DND-41 (cell line): Measurements from ENCODE around the gene FAM171A1.

Experiments
- ATAC-seq: fragments of 200-7000 bp; cut with Tn5 transposase; 3 replicates; pipeline ENCODE4 v1.9.1; 2021; ENCODE audit warnings: low read depth; ENCODE audit not compliant: insufficient read depth
- DNase-seq: peaks from one replicate; pipeline ENCODE4 v3.0.0-alpha.2; 2020
- H2AFZ ChIP-seq: 2 replicates; pipeline ENCODE4 v1.6.0; 2012; ENCODE audit warnings: low read depth, low read length
- H3K27ac ChIP-seq: 2 replicates; pipeline ENCODE4 v1.5.1; 2012; ENCODE audit warnings: low read length, inconsistent platforms
- H3K27me3 ChIP-seq: fragments of 200-600 bp; sonication (generic); 2 replicates; pipeline ENCODE4 v1.6.0; 2012; ENCODE audit warnings: low read length, mild to moderate bottlenecking, inconsistent platforms; ENCODE audit not compliant: insufficient read depth, poor library complexity
- H3K36me3 ChIP-seq: 2 replicates; pipeline ENCODE4 v1.5.1; 2012; ENCODE audit warnings: low read length, inconsistent platforms; ENCODE audit not compliant: insufficient read depth
- H3K4me1 ChIP-seq: 2 replicates; pipeline ENCODE4 v1.5.1; 2012; ENCODE audit warnings: mild to moderate bottlenecking, low read length; ENCODE audit not compliant: insufficient read depth
- H3K4me2 ChIP-seq: 2 replicates; pipeline ENCODE4 v1.6.0; 2012; ENCODE audit warnings: mild to moderate bottlenecking, moderate library complexity, low read length, inconsistent platforms; ENCODE audit not compliant: insufficient read depth
- H3K4me3 ChIP-seq, 2 experiments: fragments of 200-600 bp in 1 of 2; shearing (Covaris generic) in 1 of 2; 2 replicates each; pipeline ENCODE4 v1.5.1; 2012 to 2016; ENCODE audit warnings: inconsistent platforms in 2 of 2, low read length in 2 of 2, mild to moderate bottlenecking in 2 of 2, low read depth in 1 of 2, moderate library complexity in 1 of 2
- H3K79me2 ChIP-seq: 2 replicates; pipeline ENCODE4 v1.6.0; 2012; ENCODE audit warnings: low read length, inconsistent platforms; ENCODE audit not compliant: insufficient read depth
- H3K9ac ChIP-seq: 2 replicates; pipeline ENCODE4 v1.6.0; 2012; ENCODE audit warnings: low read depth, mild to moderate bottlenecking, inconsistent platforms, low read length, moderate library complexity
- H3K9me3 ChIP-seq: 2 replicates; pipeline ENCODE4 v1.5.1; 2012; ENCODE audit warnings: low read length, moderate library complexity, mild to moderate bottlenecking, inconsistent platforms; ENCODE audit not compliant: insufficient read depth, severe bottlenecking
- H4K20me1 ChIP-seq: 2 replicates; pipeline ENCODE4 v1.6.0; 2012; ENCODE audit warnings: low read length; ENCODE audit not compliant: insufficient read depth
- EZH2 ChIP-seq: IDR thresholded peaks from 3 replicates; pipeline ENCODE4 v1.6.1; 2012; ENCODE audit warnings: borderline replicate concordance, low read depth, mild to moderate bottlenecking, moderate library complexity, low read length, inconsistent platforms; ENCODE audit not compliant: severe bottlenecking
- TF ChIP-seq, protein P1 (sequence below): IDR thresholded peaks from 2 replicates; pipeline ENCODE4 v1.5.1; 2012; ENCODE audit warnings: borderline replicate concordance, low read length, moderate library complexity, mild to moderate bottlenecking; ENCODE audit not compliant: poor library complexity, severe bottlenecking; ENCODE audit errors: extremely low read depth

FAM171A1 gene

DNA sequence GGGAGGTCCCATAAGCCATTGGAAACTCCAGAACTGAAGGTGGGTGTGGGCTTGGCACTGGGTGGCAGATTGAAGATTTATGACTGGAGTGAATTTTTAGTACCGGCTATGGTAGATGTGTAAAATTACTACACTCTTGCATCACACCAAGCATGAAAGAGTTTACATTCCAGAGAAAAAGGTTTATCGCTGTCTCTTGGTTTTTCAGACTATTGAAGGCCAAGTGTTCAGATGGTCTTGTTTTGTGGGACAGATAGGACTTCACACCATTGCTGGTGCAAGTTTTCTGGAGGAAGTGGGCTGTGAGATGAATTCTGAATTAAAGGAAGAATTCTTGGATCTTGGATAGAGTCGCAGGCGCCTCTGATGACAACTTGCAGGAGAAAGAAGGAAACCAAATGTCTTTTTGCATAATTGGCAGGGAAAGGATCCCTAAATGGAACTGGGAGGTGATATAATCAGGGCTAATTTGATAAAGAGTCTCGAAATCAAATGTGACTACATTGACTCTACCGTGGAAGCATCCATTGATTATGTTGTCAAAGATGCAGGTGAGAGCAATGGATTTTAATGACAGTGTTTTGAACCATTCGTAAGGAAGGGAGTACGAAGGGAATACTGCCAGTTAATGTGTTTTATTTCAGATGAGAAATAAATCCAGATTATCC, 188.4 kb downstream of the FAM171A1 start:
- H3K27ac ChIP-seq: no peak overlapping the region
- no peak overlapping the region for H3K4me2 ChIP-seq
- no peaks in the 10 kb centered on the region for H4K20me1 ChIP-seq
- H2AFZ ChIP-seq: no peak overlapping the region; the same call in 1 of the 2 replicates
- H3K79me2 ChIP-seq: no peaks in the 10 kb centered on the region
- H3K9me3 ChIP-seq: no peaks in the 10 kb centered on the region
- no peaks in the 10 kb centered on the region for H3K36me3 ChIP-seq
- TF ChIP-seq, protein P1, sequence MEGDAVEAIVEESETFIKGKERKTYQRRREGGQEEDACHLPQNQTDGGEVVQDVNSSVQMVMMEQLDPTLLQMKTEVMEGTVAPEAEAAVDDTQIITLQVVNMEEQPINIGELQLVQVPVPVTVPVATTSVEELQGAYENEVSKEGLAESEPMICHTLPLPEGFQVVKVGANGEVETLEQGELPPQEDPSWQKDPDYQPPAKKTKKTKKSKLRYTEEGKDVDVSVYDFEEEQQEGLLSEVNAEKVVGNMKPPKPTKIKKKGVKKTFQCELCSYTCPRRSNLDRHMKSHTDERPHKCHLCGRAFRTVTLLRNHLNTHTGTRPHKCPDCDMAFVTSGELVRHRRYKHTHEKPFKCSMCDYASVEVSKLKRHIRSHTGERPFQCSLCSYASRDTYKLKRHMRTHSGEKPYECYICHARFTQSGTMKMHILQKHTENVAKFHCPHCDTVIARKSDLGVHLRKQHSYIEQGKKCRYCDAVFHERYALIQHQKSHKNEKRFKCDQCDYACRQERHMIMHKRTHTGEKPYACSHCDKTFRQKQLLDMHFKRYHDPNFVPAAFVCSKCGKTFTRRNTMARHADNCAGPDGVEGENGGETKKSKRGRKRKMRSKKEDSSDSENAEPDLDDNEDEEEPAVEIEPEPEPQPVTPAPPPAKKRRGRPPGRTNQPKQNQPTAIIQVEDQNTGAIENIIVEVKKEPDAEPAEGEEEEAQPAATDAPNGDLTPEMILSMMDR: no peak
- TF ChIP-seq EZH2: no peak
- H3K4me1 ChIP-seq: no peaks in the 10 kb centered on the region
- no peak overlapping the region for H3K9ac ChIP-seq
- H3K4me3 ChIP-seq: no peak overlapping the region
- no peak for ATAC-seq
- no peaks in the 10 kb centered on the region for H3K27me3 ChIP-seq
- no peak for DNase-seq

DNA sequence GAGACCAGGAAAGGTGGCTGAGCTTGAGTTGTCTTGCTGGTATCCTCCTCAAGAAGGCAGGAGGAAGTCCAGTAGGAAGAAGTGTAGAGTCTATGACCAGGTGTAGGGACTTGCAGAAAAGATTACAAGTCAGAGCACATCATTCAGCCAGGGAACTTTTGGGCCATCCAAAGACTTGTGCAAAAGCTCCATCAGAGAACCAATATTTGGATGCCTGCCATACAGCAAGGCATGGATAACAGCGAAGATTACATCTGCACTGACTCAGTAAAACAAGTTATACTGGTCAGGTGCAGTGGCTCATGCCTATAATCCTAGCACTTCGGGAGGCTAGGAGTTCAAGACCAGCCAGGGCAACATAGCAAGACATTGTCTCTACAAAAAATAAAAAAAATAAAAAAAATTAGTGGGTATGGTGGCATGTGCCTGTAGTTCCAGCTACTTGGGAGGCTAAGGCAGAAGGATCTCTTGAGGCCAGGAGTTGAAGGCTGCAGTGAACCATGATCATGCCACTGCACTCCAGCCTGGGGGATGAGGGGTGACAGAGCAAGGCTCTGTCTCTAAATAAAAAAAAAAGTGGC, 189.4 kb downstream of the FAM171A1 start:
- H3K4me3 ChIP-seq: no peak overlapping the region
- no peaks in the 10 kb centered on the region for H3K79me2 ChIP-seq
- no peak overlapping the region for H3K4me2 ChIP-seq
- H4K20me1 ChIP-seq: no peaks in the 10 kb centered on the region
- DNase-seq (no peak), ATAC-seq (no peak)
- no peaks in the 10 kb centered on the region for H3K9me3 ChIP-seq
- H3K36me3 ChIP-seq: no peaks in the 10 kb centered on the region
- no peak overlapping the region for H2AFZ ChIP-seq
- no peaks in the 10 kb centered on the region for H3K4me1 ChIP-seq
- no peaks in the 10 kb centered on the region for H3K27me3 ChIP-seq
- no peak overlapping the region for H3K27ac ChIP-seq
- H3K9ac ChIP-seq: no peak overlapping the region
- TF ChIP-seq, protein P1: no peak
- no peak for TF ChIP-seq EZH2

GRCh38 chr10:15180736-15181135, 190.4 kb downstream of the FAM171A1 start:
- Histone ChIP-seq H3K36me3 (no peaks in the 10 kb centered on the region), H3K4me1 (no peaks in the 10 kb centered on the region), H3K9ac (no peak overlapping the region), H2AFZ (no peak overlapping the region), H3K79me2 (no peaks in the 10 kb centered on the region), H4K20me1 (no peaks in the 10 kb centered on the region), H3K4me2 (no peak overlapping the region), H3K27me3 (no peaks in the 10 kb centered on the region), H3K27ac (no peak overlapping the region), H3K4me3 (no peak overlapping the region), H3K9me3 (no peaks in the 10 kb centered on the region)
- no peak for DNase-seq
- no peak for ATAC-seq
- TF ChIP-seq EZH2: no peak
- TF ChIP-seq, protein P1: no peak
